Activated naive CD4-positive, alpha-beta T cell (primary cell): ENCODE measurements around the gene SIPA1L3.

Experiments
- DNase-seq, 4 experiments: peaks; one replicate each; lab custom pipeline; 2025; lab: John Stamatoyannopoulos, UW

SIPA1L3 gene

GRCh38 chr19:38191747-38192146 is 284.7 kb downstream of the SIPA1L3 start:
- no peak for DNase-seq

GRCh38 chr19:38193445-38193844 is 286.4 kb downstream of the SIPA1L3 start:
- DNase-seq = no peak

GRCh38 chr19:38194061-38194701 is 287.2 kb downstream of the SIPA1L3 start:
- no peak for DNase-seq

GRCh38 chr19:38195237-38195636 is 288.2 kb downstream of the SIPA1L3 start:
- DNase-seq = no peak

- no peak for DNase-seq
Observed at GRCh38 chr19:38196245-38196837, 289.3 kb downstream of the SIPA1L3 start.

- no peak for DNase-seq
Observed at GRCh38 chr19:38196948-38197656, 290.1 kb downstream of the SIPA1L3 start.

GRCh38 chr19:38197937-38198704 is 291.1 kb downstream of the SIPA1L3 start:
- DNase-seq = no peak

- DNase-seq = no peak
Observed at GRCh38 chr19:38199340-38199739, 292.3 kb downstream of the SIPA1L3 start.

GRCh38 chr19:38201731-38202130 is 294.7 kb downstream of the SIPA1L3 start:
- DNase-seq = no peak

- DNase-seq = no peak
Observed at GRCh38 chr19:38202504-38202903, 295.5 kb downstream of the SIPA1L3 start.

- DNase-seq = no peak
Observed at GRCh38 chr19:38203197-38203596, 296.2 kb downstream of the SIPA1L3 start.

- no peak for DNase-seq
Observed at GRCh38 chr19:38204096-38204495, 297.1 kb downstream of the SIPA1L3 start.

- no peak for DNase-seq
Observed at GRCh38 chr19:38204728-38205127, 297.7 kb downstream of the SIPA1L3 start.

- DNase-seq = no peak
Observed at GRCh38 chr19:38206006-38206745, 299.2 kb downstream of the SIPA1L3 start.

- no peak for DNase-seq
Observed at GRCh38 chr19:38206928-38207327, 299.9 kb downstream of the SIPA1L3 start.

- DNase-seq = no peak
Observed at GRCh38 chr19:38207543-38207942, 300.5 kb downstream of the SIPA1L3 start.

- no peak for DNase-seq
Observed at GRCh38 chr19:38208571-38208970, 301.6 kb downstream of the SIPA1L3 start.

GRCh38 chr19:38209152-38209551 is 302.1 kb downstream of the SIPA1L3 start:
- no peak for DNase-seq

- no peak for DNase-seq
Observed at GRCh38 chr19:38209671-38210457, 302.9 kb downstream of the SIPA1L3 start.

GRCh38 chr19:38210458-38210987 is 303.5 kb downstream of the SIPA1L3 start:
- no peak for DNase-seq

GRCh38 chr19:38211151-38211591 is 304.2 kb downstream of the SIPA1L3 start:
- no peak for DNase-seq
